Sigmoid colon (tissue), 4 donors: Measurements from ENCODE around the gene PTRHD1.

ENCODE experiments used
- CTCF ChIP-seq, 4 experiments: fragments of 450-650 bp in 3 of 4; fragments of 200-600 bp in 1 of 4; IDR thresholded peaks; one replicate each; pipeline ENCODE4 v1.5.1; 2016 to 2019; ENCODE audit warnings: antibody characterized with exemption in 4 of 4, mild to moderate bottlenecking in 3 of 4, moderate library complexity in 2 of 4
- EP300 ChIP-seq, 4 donors: sonication (generic); formaldehyde crosslinking; IDR thresholded peaks; one replicate each; pipeline ENCODE4 v1.6.1; 2017; ENCODE audit warnings: antibody characterized with exemption in 4 of 4
- POLR2A ChIP-seq, 2 donors: fragments of 450-650 bp; IDR thresholded peaks; one replicate each; pipeline ENCODE4 v1.6.1; 2016; ENCODE audit warnings: antibody characterized with exemption in 2 of 2, mild to moderate bottlenecking in 2 of 2, moderate library complexity in 2 of 2
- POLR2AphosphoS5 ChIP-seq, 4 donors: sonication (generic); formaldehyde crosslinking; IDR thresholded peaks; one replicate each; pipeline ENCODE4 v1.6.1; 2017; ENCODE audit warnings: antibody characterized with exemption in 4 of 4

GRCh38 chr2:24839729-24840128 is 46.5 kb upstream of the PTRHD1 start:
- TF ChIP-seq POLR2AphosphoS5 (IDR thresholded peaks at IDR 0.05) (no peak), POLR2A (IDR thresholded peaks at IDR 0.05) (no peak), CTCF (IDR thresholded peaks at IDR 0.05) (no peak), EP300 (IDR thresholded peaks at IDR 0.05) (no peak)
